DND-41 (cell line): ENCODE data around the gene KCTD19.

Source experiments
- ATAC-seq: fragments of 200-7000 bp; cut with Tn5 transposase; 3 replicates; pipeline ENCODE4 v1.9.1; 2021; ENCODE audit warnings: low read depth; ENCODE audit not compliant: insufficient read depth
- DNase-seq: peaks from one replicate; pipeline ENCODE4 v3.0.0-alpha.2; 2020
- H2AFZ ChIP-seq: 2 replicates; pipeline ENCODE4 v1.6.0; 2012; ENCODE audit warnings: low read depth, low read length
- H3K27ac ChIP-seq: 2 replicates; pipeline ENCODE4 v1.5.1; 2012; ENCODE audit warnings: low read length, inconsistent platforms
- H3K27me3 ChIP-seq: fragments of 200-600 bp; sonication (generic); 2 replicates; pipeline ENCODE4 v1.6.0; 2012; ENCODE audit warnings: low read length, mild to moderate bottlenecking, inconsistent platforms; ENCODE audit not compliant: insufficient read depth, poor library complexity
- H3K36me3 ChIP-seq: 2 replicates; pipeline ENCODE4 v1.5.1; 2012; ENCODE audit warnings: low read length, inconsistent platforms; ENCODE audit not compliant: insufficient read depth
- H3K4me1 ChIP-seq: 2 replicates; pipeline ENCODE4 v1.5.1; 2012; ENCODE audit warnings: mild to moderate bottlenecking, low read length; ENCODE audit not compliant: insufficient read depth
- H3K4me2 ChIP-seq: 2 replicates; pipeline ENCODE4 v1.6.0; 2012; ENCODE audit warnings: mild to moderate bottlenecking, moderate library complexity, low read length, inconsistent platforms; ENCODE audit not compliant: insufficient read depth
- H3K4me3 ChIP-seq, 2 experiments: fragments of 200-600 bp in 1 of 2; shearing (Covaris generic) in 1 of 2; 2 replicates each; pipeline ENCODE4 v1.5.1; 2012 to 2016; ENCODE audit warnings: inconsistent platforms in 2 of 2, low read length in 2 of 2, mild to moderate bottlenecking in 2 of 2, low read depth in 1 of 2, moderate library complexity in 1 of 2
- H3K79me2 ChIP-seq: 2 replicates; pipeline ENCODE4 v1.6.0; 2012; ENCODE audit warnings: low read length, inconsistent platforms; ENCODE audit not compliant: insufficient read depth
- H3K9ac ChIP-seq: 2 replicates; pipeline ENCODE4 v1.6.0; 2012; ENCODE audit warnings: low read depth, mild to moderate bottlenecking, inconsistent platforms, low read length, moderate library complexity
- H3K9me3 ChIP-seq: 2 replicates; pipeline ENCODE4 v1.5.1; 2012; ENCODE audit warnings: low read length, moderate library complexity, mild to moderate bottlenecking, inconsistent platforms; ENCODE audit not compliant: insufficient read depth, severe bottlenecking
- H4K20me1 ChIP-seq: 2 replicates; pipeline ENCODE4 v1.6.0; 2012; ENCODE audit warnings: low read length; ENCODE audit not compliant: insufficient read depth
- EZH2 ChIP-seq: IDR thresholded peaks from 3 replicates; pipeline ENCODE4 v1.6.1; 2012; ENCODE audit warnings: borderline replicate concordance, low read depth, mild to moderate bottlenecking, moderate library complexity, low read length, inconsistent platforms; ENCODE audit not compliant: severe bottlenecking
- TF ChIP-seq, protein P1 (sequence below): IDR thresholded peaks from 2 replicates; pipeline ENCODE4 v1.5.1; 2012; ENCODE audit warnings: borderline replicate concordance, low read length, moderate library complexity, mild to moderate bottlenecking; ENCODE audit not compliant: poor library complexity, severe bottlenecking; ENCODE audit errors: extremely low read depth

Gene KCTD19

GRCh38 chr16:67245674-67246080 lies 80.9 kb downstream of the KCTD19 start:
- H3K4me1 ChIP-seq = peaks cover 58% of the 10 kb centered on the region
- no peak overlapping the region; the same call in 1 of the 2 replicates for H3K9ac ChIP-seq
- TF ChIP-seq EZH2 = no peak
- TF ChIP-seq, protein P1, sequence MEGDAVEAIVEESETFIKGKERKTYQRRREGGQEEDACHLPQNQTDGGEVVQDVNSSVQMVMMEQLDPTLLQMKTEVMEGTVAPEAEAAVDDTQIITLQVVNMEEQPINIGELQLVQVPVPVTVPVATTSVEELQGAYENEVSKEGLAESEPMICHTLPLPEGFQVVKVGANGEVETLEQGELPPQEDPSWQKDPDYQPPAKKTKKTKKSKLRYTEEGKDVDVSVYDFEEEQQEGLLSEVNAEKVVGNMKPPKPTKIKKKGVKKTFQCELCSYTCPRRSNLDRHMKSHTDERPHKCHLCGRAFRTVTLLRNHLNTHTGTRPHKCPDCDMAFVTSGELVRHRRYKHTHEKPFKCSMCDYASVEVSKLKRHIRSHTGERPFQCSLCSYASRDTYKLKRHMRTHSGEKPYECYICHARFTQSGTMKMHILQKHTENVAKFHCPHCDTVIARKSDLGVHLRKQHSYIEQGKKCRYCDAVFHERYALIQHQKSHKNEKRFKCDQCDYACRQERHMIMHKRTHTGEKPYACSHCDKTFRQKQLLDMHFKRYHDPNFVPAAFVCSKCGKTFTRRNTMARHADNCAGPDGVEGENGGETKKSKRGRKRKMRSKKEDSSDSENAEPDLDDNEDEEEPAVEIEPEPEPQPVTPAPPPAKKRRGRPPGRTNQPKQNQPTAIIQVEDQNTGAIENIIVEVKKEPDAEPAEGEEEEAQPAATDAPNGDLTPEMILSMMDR = no peak
- peaks cover 19% of the 10 kb centered on the region for H4K20me1 ChIP-seq
- H3K4me2 ChIP-seq = peak overlapping the region; percentile 69; the same call in 1 of the 2 replicates
- H3K27me3 ChIP-seq = peaks cover 26% of the 10 kb centered on the region
- DNase-seq (no peak), ATAC-seq (no peak)
- H3K27ac ChIP-seq = no peak overlapping the region
- no peaks in the 10 kb centered on the region for H3K36me3 ChIP-seq
- H3K79me2 ChIP-seq = peaks cover 7% of the 10 kb centered on the region; the same call in 1 of the 2 replicates
- H2AFZ ChIP-seq = no peak overlapping the region
- no peaks in the 10 kb centered on the region for H3K9me3 ChIP-seq
- H3K4me3 ChIP-seq = no peak overlapping the region

DNA sequence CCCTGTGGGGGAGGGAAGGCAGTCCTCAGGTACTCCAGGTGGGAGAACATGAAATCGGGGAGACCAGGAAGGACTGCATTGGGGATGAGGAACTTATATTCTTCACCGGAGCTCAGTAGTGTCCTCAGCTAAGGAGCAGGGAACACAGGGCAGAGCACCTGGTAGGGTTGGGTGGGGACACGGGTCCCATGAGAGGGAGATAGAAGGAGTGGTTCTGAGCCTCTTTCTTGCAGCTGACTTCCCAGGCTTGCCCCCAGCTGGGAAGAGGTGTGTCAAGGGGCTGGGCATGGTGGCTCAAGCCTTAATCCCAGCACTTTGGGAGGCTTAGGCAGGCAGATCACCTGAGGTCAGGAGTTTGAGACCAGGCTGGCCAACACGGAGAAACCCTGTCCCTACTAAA lies 81.4 kb downstream of the KCTD19 start:
- TF ChIP-seq, protein P1 = no peak
- no peak for TF ChIP-seq EZH2
- ATAC-seq (no peak), DNase-seq (no peak)
- Histone ChIP-seq H3K36me3 (no peaks in the 10 kb centered on the region), H3K27me3 (peaks cover 21% of the 10 kb centered on the region), H3K9me3 (no peaks in the 10 kb centered on the region), H3K4me3 (no peak overlapping the region), H3K4me1 (peaks cover 58% of the 10 kb centered on the region), H2AFZ (no peak overlapping the region), H3K4me2 (peak overlapping the region; percentile 28; the same call in 1 of the 2 replicates), H4K20me1 (peaks cover 19% of the 10 kb centered on the region), H3K27ac (no peak overlapping the region), H3K79me2 (peaks cover 7% of the 10 kb centered on the region; the same call in 1 of the 2 replicates), H3K9ac (no peak overlapping the region)

DNA sequence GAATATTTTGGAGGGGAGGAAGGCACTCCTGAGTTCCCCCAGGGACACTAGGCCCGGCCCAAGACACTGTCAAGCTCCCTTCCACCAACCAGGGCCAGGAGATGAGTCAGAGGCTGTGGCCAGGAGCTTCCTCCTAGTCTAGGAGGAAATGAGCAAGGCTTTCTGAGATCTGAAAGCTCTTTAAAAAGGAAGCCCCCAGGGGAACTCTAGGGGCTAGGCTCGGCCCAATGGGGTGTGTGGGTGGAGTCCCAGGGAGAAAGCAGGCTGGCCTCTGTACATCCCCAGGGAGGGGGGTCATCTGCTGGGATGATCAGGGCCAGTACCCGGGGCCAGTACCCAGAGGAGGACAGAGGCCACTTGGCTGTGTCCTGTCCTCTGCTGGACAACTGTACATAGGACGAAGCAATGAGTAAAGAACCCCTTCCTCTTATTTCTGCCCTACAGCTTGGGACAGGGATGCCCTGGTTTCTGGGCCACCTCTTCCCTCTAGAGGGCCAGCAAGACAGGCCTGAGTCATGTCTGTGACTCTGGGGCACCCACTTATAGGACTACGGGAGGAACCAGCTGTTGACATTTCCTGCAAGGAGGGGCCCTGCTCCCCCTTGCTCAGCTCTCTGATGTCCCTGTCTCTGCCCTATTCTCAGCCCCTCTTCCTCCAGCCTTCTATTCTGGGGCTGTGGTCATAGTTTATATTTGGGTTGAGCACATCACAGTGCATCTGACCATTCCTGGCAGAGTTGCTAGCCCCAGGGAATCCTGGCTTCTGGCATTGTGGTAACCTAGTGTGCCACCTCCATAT lies 82.0 kb downstream of the KCTD19 start:
- Histone ChIP-seq H3K27ac (peak overlapping the region; percentile 34), H2AFZ (no peak overlapping the region), H3K79me2 (peaks cover 7% of the 10 kb centered on the region; the same call in 1 of the 2 replicates), H3K9ac (peak overlapping the region; percentile 10; the same call in 1 of the 2 replicates), H4K20me1 (peaks cover 19% of the 10 kb centered on the region), H3K4me1 (peaks cover 58% of the 10 kb centered on the region), H3K27me3 (peaks cover 15% of the 10 kb centered on the region), H3K36me3 (no peaks in the 10 kb centered on the region), H3K4me2 (peak overlapping the region; percentile 28), H3K9me3 (no peaks in the 10 kb centered on the region), H3K4me3 (no peak overlapping the region)
- ATAC-seq (peak; percentile 78), DNase-seq (peak; percentile 83)
- no peak for TF ChIP-seq EZH2
- TF ChIP-seq, protein P1 = peak; percentile 7
